Measurements from ENCODE around the gene AHRR.

- no peak for TF ChIP-seq SP1 (IDR thresholded peaks at IDR 0.05)
- no peak for TF ChIP-seq FOXK2 (IDR thresholded peaks at IDR 0.05)
- TF ChIP-seq L3MBTL2 (conservative IDR thresholded peaks at IDR 0.05), result no peak
- TF ChIP-seq ELF4 (IDR thresholded peaks at IDR 0.05), result no peak
- TF ChIP-seq BHLHE40 (IDR thresholded peaks at IDR 0.05; ENCODE audit: borderline replicate concordance), result no peak
- no peak for TF ChIP-seq ARNT (IDR thresholded peaks at IDR 0.05)
- TF ChIP-seq HDGF (IDR thresholded peaks at IDR 0.05; ENCODE audit: borderline replicate concordance), result no peak
- no peak for TF ChIP-seq ZNF384 (IDR thresholded peaks at IDR 0.05)
- no peak for TF ChIP-seq LEF1 (IDR thresholded peaks at IDR 0.05; ENCODE audit: borderline replicate concordance)
Measured at GRCh38 chr5:426392-426976, 105.0 kb downstream of the AHRR start.
